SK-N-SH (cell line): ENCODE results near the gene PTK7. TPM values are rescaled to one million over a fixed set of nuclear protein-coding genes. Genes with fewer than 3 reads are reported as not detected.

Source experiments
- CTCF ChIA-PET: fragments of 300-600, 350-600 bp; formaldehyde crosslinking; extraction: SDS; loops from one replicate; lab custom pipeline; 2021; lab: Yijun Ruan, JAX
- POLR2A ChIA-PET: fragments of 350-600 bp; sonication (Branson Sonifier 250); formaldehyde crosslinking; extraction: SDS; loops from one replicate; lab custom pipeline; 2020; ENCODE audit warnings: antibody characterized with exemption, inconsistent platforms; lab: Yijun Ruan, JAX
- DNase-seq: peaks from one replicate; pipeline ENCODE4 v3.0.0; 2012
- H2AFZ ChIP-seq: fragments of 200-600 bp; sonication (generic); 2 replicates; pipeline ENCODE4 v1.8.1; 2016; ENCODE audit warnings: antibody characterized with exemption, mild to moderate bottlenecking, low read depth
- H3F3A ChIP-seq: fragments of 200-600 bp; sonication (generic); replicated peaks from 2 replicates; pipeline ENCODE3; 2016; ENCODE audit warnings: antibody characterized with exemption, mild to moderate bottlenecking; ENCODE audit not compliant: insufficient read depth
- H3K27ac ChIP-seq, 2 experiments: fragments of 200-500 bp in 1 of 2; fragments of 200-600 bp in 1 of 2; sonication (Bioruptor generic) in 1 of 2; sonication (generic), shearing (Covaris generic) in 1 of 2; 2 replicates each; pipeline versions ENCODE4 v1.5.1 to v1.6.1; 2014 to 2016; ENCODE audit warnings: low read depth in 2 of 2, inconsistent platforms in 1 of 2, low read length in 1 of 2, mild to moderate bottlenecking in 1 of 2, mixed read lengths in 1 of 2
- H3K27me3 ChIP-seq: fragments of 200-600 bp; sonication (generic), shearing (Covaris generic); 2 replicates; pipeline ENCODE4 v1.6.1; 2016; ENCODE audit warnings: mixed run types; ENCODE audit not compliant: insufficient read depth
- H3K36me3 ChIP-seq, 2 experiments: fragments of 200-500 bp in 1 of 2; fragments of 200-600 bp in 1 of 2; sonication (Bioruptor generic) in 1 of 2; sonication (generic) in 1 of 2; replicated peaks in 1 of 2; 2 replicates each; pipeline versions ENCODE3 to v1.5.1; 2014 to 2016; ENCODE audit warnings: low read length in 1 of 2, mild to moderate bottlenecking in 1 of 2; ENCODE audit not compliant: insufficient read depth in 2 of 2, control insufficient read depth in 1 of 2
- H3K4me1 ChIP-seq, 2 experiments: fragments of 200-500 bp in 1 of 2; fragments of 200-600 bp in 1 of 2; sonication (Bioruptor generic) in 1 of 2; sonication (generic), shearing (Covaris generic) in 1 of 2; 2 replicates each; pipeline versions ENCODE4 v1.5.1 to v1.6.1; 2014 to 2016; ENCODE audit warnings: low read depth in 1 of 2, low read length in 1 of 2, mixed run types in 1 of 2; ENCODE audit not compliant: insufficient read depth in 2 of 2, control insufficient read depth in 1 of 2
- H3K4me2 ChIP-seq: fragments of 200-600 bp; sonication (generic), shearing (Covaris generic); 2 replicates; pipeline ENCODE4 v1.6.1; 2017; ENCODE audit warnings: mixed run types
- H3K4me3 ChIP-seq, 2 experiments: fragments of 200-500 bp in 1 of 2; fragments of 200-600 bp in 1 of 2; sonication (Bioruptor generic) in 1 of 2; sonication (generic), shearing (Covaris generic) in 1 of 2; 2 replicates each; pipeline versions ENCODE4 v1.5.1 to v1.8.1; 2014 to 2016; ENCODE audit warnings: low read depth in 2 of 2, inconsistent platforms in 1 of 2, low read length in 1 of 2, mild to moderate bottlenecking in 1 of 2, mixed read lengths in 1 of 2, moderate library complexity in 1 of 2
- H3K79me2 ChIP-seq: fragments of 200-600 bp; sonication (generic); 2 replicates; pipeline ENCODE4 v1.8.1; 2017; ENCODE audit warnings: mild to moderate bottlenecking; ENCODE audit not compliant: insufficient read depth
- H3K9ac ChIP-seq: fragments of 200-600 bp; sonication (generic); 2 replicates; pipeline ENCODE4 v1.6.1; 2017; ENCODE audit warnings: mixed run types
- H3K9me2 ChIP-seq: fragments of 200-600 bp; sonication (generic); 2 replicates; pipeline ENCODE4 v1.6.1; 2017; ENCODE audit warnings: mixed run types
- H3K9me3 ChIP-seq: fragments of 200-600 bp; sonication (generic); 2 replicates; pipeline ENCODE4 v1.6.1; 2017; ENCODE audit warnings: mixed run types, mild to moderate bottlenecking, moderate library complexity
- H4K20me1 ChIP-seq: fragments of 200-600 bp; sonication (generic); 2 replicates; pipeline ENCODE4 v1.6.1; 2017; ENCODE audit warnings: mild to moderate bottlenecking, mixed run types; ENCODE audit not compliant: insufficient read depth
- EP300 ChIP-seq, 2 experiments: IDR thresholded peaks; 2 replicates each; pipeline versions ENCODE4 v1.4.0 to v1.6.1; 2012; ENCODE audit warnings: borderline replicate concordance in 1 of 2, low read depth in 1 of 2, low read length in 1 of 2
- FOSL2 ChIP-seq: IDR thresholded peaks from 2 replicates; pipeline ENCODE4 v1.4.0; 2012; ENCODE audit warnings: low read depth, mild to moderate bottlenecking, moderate library complexity, borderline replicate concordance
- REST ChIP-seq: IDR thresholded peaks from 2 replicates; pipeline ENCODE4 v1.6.1; 2012; ENCODE audit warnings: mild to moderate bottlenecking, low read depth, low read length, moderate library complexity
- SMC3 ChIP-seq: IDR thresholded peaks from 2 replicates; pipeline ENCODE4 v1.6.1; 2012; ENCODE audit warnings: low read depth, low read length, improper control_type of control experiment
- USF1 ChIP-seq: IDR thresholded peaks from 2 replicates; pipeline ENCODE4 v1.4.0; 2012; ENCODE audit warnings: low read depth, borderline replicate concordance
- ZBTB33 ChIP-seq: IDR thresholded peaks from 2 replicates; pipeline ENCODE4 v1.4.0; 2012; ENCODE audit warnings: low read depth, borderline replicate concordance
- WGBS: methylation state at CpG from one replicate; pipeline ENCODE4 v1.1.6; 2017; ENCODE audit warnings: low lambda C conversion rate; 5-methylcytosine and 5-hydroxymethylcytosine counted together
- polyA plus RNA-seq, 3 experiments: library from polyadenylated mRNA; depleted of rRNA; stranded (reverse); fragments of >200 nt; gene quantifications; 2 replicates each; pipeline ENCODE4 v1.2.3, GENCODE V29; 2012
- TF ChIP-seq, protein P1 (sequence below): fragments of 200-600 bp; sonication (generic); IDR thresholded peaks from 2 replicates; pipeline ENCODE4 v1.6.1; 2017; ENCODE audit warnings: antibody characterized with exemption, mild to moderate bottlenecking, moderate library complexity

Gene PTK7
- polyA plus RNA-seq, 1 of the 3 experiments (the other 2 are of a cell fraction): 105 TPM

DNA sequence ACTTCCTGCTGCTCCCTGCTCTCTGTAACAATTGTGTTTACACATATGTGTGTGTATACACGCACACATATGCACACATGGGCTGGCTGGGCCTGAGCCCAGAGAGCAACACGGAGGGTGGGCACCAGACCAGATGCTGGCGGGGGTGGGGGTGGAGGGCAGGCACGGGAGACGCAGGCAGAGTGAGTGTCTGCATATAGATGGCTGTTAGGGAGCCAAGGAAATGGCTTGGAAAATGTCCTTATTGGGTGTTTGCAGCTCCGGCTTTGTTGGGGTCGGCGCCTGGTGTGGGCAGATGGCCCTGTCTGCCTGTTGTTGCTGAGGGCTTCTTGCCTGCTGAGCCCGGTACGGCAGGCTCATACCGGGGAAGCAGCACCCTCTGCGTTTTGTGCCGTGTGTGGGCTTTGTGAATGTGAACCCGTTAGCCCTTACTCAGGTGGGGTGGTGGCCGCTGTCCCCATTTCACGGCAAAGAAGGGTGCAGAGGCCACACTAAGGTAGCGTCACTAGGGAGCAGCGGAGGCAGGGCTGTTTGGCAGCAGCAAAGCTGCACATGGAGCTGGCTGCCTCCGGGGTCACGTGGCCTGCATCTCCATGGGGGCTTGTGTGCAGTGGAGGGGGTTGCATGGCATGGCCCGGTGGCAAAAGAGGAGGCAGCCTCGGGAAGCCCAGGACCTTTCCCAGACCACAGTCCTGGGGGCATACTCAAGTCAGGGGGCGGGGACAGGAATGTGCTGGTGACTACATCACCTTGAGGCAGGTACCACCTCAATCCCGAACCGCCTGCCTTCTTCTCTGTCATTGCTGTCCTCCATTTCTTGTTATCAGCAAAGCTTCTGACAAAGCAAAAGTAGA lies 47.6 kb downstream of the PTK7 start:
- POLR2A ChIA-PET: interaction anchor here (0.9 to 3.9 kb wide), 5 partner anchors 10 to 123 kb away, joined by 3 to 17 read pairs (median 3); partner anchors contain the start of genes KLC4, MRPL2 and PTK7
- TF ChIP-seq SMC3 (peak; percentile 4; the same call in 1 of the 2 replicates), FOSL2 (no peak), USF1 (peak; percentile 28; the same call in 1 of the 2 replicates)
- 32% methylated on average over 19 of the region's 25 CpGs for WGBS
- no peak overlapping the region for H2AFZ ChIP-seq
- CTCF ChIA-PET: interaction anchor here (1.0 to 2.7 kb wide), 7 partner anchors 8 to 222 kb away, joined by 3 to 21 read pairs (median 5); partner anchors contain the start of gene PTK7
- no peaks in the 10 kb centered on the region for H3K9me3 ChIP-seq
- peak; percentile 73 for DNase-seq
- peaks cover 44% of the 10 kb centered on the region for H3F3A ChIP-seq
- H3K9me2 ChIP-seq: no peaks in the 10 kb centered on the region
- H3K27ac ChIP-seq: peak overlapping the region; percentile 91 to 99
- peaks cover 66 to 78% of the 10 kb centered on the region in 2 experiments for H3K4me1 ChIP-seq
- no peaks in the 10 kb centered on the region for H4K20me1 ChIP-seq
- no peaks in the 10 kb centered on the region for H3K36me3 ChIP-seq
- no peaks in the 10 kb centered on the region for H3K27me3 ChIP-seq
- H3K4me3 ChIP-seq: no peak overlapping the region; a peak in 1 of 4 replicates
- H3K79me2 ChIP-seq: peaks cover 78% of the 10 kb centered on the region
- peak overlapping the region; percentile 87; the same call in 1 of the 2 replicates for H3K9ac ChIP-seq
- peak overlapping the region; percentile 52 for H3K4me2 ChIP-seq

DNA sequence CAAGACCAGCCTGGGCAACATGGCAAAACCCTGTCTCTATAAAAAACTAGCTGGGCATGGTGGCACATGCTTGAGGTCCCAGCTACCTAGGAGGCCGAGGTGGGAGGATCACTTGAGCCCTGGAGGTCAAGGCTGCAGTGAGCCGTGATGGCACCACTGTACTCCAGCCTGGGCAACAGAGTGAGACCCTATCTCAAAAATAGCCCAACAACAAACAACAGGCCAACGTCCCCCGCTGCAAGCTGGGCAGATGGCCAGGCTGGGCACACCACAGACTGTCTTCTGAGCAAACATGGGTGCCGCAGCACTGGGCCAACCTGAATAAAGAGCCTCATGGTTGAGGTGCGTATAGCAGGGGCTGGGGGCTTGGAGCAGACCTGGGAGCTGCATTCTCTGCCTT lies 48.4 kb downstream of the PTK7 start:
- Histone ChIP-seq H3K9ac (peak overlapping the region; percentile 87), H3K4me1 (peaks cover 69 to 83% of the 10 kb centered on the region in 2 experiments)

GRCh38 chr6:43125119-43125518 lies 49.0 kb downstream of the PTK7 start:
- Histone ChIP-seq H2AFZ (no peak overlapping the region), H3K4me1 (peaks cover 67 to 83% of the 10 kb centered on the region in 2 experiments), H3K27ac (peak overlapping the region; percentile 91 to 99), H3K9ac (peak overlapping the region; percentile 87), H3K4me2 (peak overlapping the region; percentile 52), H3K4me3 (no peak overlapping the region), H3K79me2 (peaks cover 68% of the 10 kb centered on the region), H4K20me1 (no peaks in the 10 kb centered on the region), H3F3A (peaks cover 42% of the 10 kb centered on the region), H3K9me2 (no peaks in the 10 kb centered on the region), H3K36me3 (no peaks in the 10 kb centered on the region), H3K9me3 (no peaks in the 10 kb centered on the region), H3K27me3 (no peaks in the 10 kb centered on the region)
- ChIA-PET POLR2A (interaction anchor here (0.8 to 3.9 kb wide), 5 partner anchors 11 to 146 kb away, joined by 3 to 17 read pairs (median 5); partner anchors contain the start of genes KLHDC3, MEA1 and PTK7), CTCF (interaction anchor here (1.3 to 2.7 kb wide), 7 partner anchors 18 to 223 kb away, joined by 3 to 21 read pairs (median 7); partner anchors contain the start of gene PTK7)
- peak; percentile 85 for DNase-seq
- 13% methylated on average over 4 of the region's 6 CpGs for WGBS
- TF ChIP-seq, protein P1, sequence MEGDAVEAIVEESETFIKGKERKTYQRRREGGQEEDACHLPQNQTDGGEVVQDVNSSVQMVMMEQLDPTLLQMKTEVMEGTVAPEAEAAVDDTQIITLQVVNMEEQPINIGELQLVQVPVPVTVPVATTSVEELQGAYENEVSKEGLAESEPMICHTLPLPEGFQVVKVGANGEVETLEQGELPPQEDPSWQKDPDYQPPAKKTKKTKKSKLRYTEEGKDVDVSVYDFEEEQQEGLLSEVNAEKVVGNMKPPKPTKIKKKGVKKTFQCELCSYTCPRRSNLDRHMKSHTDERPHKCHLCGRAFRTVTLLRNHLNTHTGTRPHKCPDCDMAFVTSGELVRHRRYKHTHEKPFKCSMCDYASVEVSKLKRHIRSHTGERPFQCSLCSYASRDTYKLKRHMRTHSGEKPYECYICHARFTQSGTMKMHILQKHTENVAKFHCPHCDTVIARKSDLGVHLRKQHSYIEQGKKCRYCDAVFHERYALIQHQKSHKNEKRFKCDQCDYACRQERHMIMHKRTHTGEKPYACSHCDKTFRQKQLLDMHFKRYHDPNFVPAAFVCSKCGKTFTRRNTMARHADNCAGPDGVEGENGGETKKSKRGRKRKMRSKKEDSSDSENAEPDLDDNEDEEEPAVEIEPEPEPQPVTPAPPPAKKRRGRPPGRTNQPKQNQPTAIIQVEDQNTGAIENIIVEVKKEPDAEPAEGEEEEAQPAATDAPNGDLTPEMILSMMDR: no peak
- peak; percentile 84 to 89 for TF ChIP-seq EP300 (IDR thresholded peaks at IDR 0.05; ENCODE audit: borderline replicate concordance in 1 of 2, low read depth in 1 of 2, low read length in 1 of 2)
- 0 out of 2 replicates have a peak, but pooled peaks have one; percentile 16 for TF ChIP-seq REST
- TF ChIP-seq ZBTB33: no peak

More for the DNA sequence above, 48.4 kb downstream of the PTK7 start:
- Histone ChIP-seq H4K20me1 (no peaks in the 10 kb centered on the region), H3K4me2 (peak overlapping the region; percentile 52), H3K4me3 (no peak overlapping the region), H3K36me3 (no peaks in the 10 kb centered on the region), H2AFZ (no peak overlapping the region), H3K27me3 (no peaks in the 10 kb centered on the region), H3K79me2 (peaks cover 74% of the 10 kb centered on the region), H3K27ac (peak overlapping the region; percentile 91 to 99), H3F3A (peaks cover 44% of the 10 kb centered on the region), H3K9me3 (no peaks in the 10 kb centered on the region), H3K9me2 (no peaks in the 10 kb centered on the region)
- TF ChIP-seq FOSL2: no peak
- CTCF ChIA-PET: interaction anchor here (1.4 to 2.7 kb wide), 6 partner anchors 9 to 222 kb away, joined by 3 to 21 read pairs (median 6); partner anchors contain the start of gene PTK7
- POLR2A ChIA-PET: interaction anchor here (0.8 to 3.9 kb wide), 7 partner anchors 11 to 145 kb away, joined by 3 to 17 read pairs (median 5); partner anchors contain the start of genes KLC4, KLHDC3, MEA1 and MRPL2
- no peak for DNase-seq
- WGBS: 73% methylated on average over 3 of the region's 6 CpGs
